GM18507 (cell line): ENCODE results near the gene TAF3.

Experiments
- DNase-seq: peaks from one replicate; pipeline ENCODE4 v3.0.0; 2011; ENCODE audit warnings: low read depth; ENCODE audit not compliant: insufficient read length; ENCODE audit errors: extremely low spot score
- FAIRE-seq: peaks from 2 replicates; lab custom pipeline; 2011; peaks lifted over from hg19 to GRCh38; lab: Jason Lieb, UNC

TAF3 gene

GRCh38 chr10:8052341-8052955 is 234.1 kb downstream of the TAF3 start:
- FAIRE-seq (no peak), DNase-seq (no peak)

- FAIRE-seq (peak; percentile 12), DNase-seq (no peak)
Measured at GRCh38 chr10:8052956-8053445, 234.7 kb downstream of the TAF3 start.

DNA sequence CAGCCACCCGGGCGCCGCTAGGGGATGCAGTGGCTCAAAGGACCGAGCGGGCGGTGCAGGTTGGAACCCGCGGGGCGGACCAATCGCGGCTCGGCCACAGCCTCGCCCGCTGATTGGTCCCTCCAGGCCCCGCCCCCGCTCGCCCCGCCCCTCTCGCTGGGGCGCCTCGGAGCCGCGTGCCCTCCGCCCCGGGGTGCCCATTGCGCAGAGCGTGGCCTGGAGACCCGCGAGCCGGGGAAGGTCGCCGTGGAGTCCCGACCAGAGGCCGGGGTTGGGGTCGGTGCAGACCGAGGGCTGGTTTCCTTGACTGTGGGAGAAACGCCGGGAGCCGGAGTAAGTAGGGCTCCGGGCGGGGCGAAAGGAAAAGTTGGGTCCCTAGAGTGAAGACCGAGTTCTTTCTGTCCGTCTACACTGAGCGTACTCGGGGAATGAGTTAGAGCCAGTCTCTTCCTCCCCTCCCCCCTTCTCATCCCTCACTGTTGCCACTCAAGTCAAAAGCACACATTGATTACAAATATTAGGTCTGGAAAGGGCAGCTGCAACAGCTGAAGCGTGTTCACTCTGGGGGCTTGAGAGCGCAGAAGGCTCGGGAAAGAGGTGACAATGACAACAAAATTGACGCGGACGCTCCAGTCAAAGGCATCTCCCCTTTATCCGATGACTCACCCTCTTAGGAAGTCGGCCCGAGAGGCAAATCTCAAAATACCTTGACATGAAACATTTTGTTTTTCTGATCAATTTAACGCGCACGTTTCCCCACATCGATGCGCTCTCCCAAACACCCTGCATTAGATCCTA is 235.3 kb downstream of the TAF3 start:
- peak; percentile 77 for DNase-seq

DNA sequence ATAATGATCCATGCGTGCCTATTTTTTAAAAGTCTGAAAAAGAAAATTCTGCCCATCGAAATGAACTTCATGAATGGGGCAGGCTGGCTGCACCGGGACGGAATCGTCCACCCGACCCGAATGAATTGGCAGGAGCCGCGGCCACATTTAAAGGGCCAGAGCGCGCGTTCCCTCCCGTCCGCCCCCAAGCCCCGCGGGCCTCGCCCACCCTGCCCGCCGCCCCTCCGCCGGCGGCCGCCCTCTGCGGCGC is 235.9 kb downstream of the TAF3 start:
- FAIRE-seq (no peak), DNase-seq (no peak)

More for the DNA sequence above, 235.3 kb downstream of the TAF3 start:
- FAIRE-seq, result peak; percentile 50

DNA sequence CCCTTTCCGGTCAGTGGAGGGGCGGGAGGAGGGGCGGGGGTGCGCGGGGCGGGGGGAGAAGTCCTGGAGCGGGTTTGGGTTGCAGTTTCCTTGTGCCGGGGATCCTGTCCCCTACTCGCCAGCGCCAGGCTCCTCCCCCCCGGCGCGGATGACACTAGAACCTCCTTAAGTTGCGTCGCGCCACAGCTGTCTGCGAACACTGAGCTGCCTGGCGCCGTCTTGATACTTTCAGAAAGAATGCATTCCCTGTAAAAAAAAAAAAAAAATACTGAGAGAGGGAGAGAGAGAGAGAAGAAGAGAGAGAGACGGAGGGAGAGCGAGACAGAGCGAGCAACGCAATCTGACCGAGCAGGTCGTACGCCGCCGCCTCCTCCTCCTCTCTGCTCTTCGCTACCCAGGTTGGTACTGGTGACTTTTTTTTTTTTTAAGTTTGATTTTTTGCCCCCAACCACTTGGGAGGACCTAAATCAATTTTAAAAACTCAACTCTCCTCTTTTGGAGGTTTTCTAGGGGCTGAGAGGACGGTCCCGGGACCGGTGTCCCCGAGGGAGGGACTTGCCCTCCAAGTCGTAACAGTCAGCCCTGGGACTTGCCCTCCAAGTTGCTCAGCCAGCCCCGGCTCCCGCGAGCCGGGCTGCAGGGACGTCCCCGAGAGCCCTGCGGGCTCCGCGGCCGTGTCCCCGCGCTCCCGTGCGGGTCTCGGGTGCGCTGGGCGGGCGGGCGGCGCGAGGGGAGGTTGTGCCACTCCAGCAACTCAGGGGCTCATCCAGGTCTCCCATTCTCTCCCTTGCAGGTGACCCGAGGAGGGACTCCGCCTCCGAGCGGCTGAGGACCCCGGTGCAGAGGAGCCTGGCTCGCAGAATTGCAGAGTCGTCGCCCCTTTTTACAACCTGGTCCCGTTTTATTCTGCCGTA is 236.4 kb downstream of the TAF3 start, which contains the start of gene GATA3:
Gene GATA3 (plus strand): TSS at position 195 of the 914 bp plus-strand sequence. CDS start 968 bp downstream, outside the sequence.
- DNase-seq, result no peak
- no peak for FAIRE-seq

- no peak for FAIRE-seq
Measured at GRCh38 chr10:8055420-8056349, 237.4 kb downstream of the TAF3 start.

DNA sequence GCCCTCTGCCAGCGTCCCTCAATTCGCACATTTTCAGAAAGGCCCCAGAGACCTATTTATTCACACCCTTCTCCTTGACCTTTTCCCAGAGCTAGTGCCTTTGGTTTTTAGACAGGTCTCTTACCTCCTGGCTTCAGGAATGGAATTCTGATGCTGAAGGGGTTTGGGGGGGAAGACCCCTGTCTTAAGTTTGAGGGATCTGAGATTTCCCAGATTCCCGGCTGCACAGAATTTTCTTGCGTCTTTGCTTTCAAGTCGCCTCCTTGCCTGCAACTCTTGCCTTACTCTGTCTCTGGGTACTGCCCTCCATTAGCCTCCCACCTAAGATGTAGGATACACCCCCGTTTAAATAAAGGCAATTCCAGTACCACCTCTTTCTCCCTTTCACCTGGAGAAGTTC is 238.1 kb downstream of the TAF3 start:
- DNase-seq (no peak), FAIRE-seq (no peak)

More at GRCh38 chr10:8055420-8056349, 237.4 kb downstream of the TAF3 start:
- DNase-seq, result no peak

DNA sequence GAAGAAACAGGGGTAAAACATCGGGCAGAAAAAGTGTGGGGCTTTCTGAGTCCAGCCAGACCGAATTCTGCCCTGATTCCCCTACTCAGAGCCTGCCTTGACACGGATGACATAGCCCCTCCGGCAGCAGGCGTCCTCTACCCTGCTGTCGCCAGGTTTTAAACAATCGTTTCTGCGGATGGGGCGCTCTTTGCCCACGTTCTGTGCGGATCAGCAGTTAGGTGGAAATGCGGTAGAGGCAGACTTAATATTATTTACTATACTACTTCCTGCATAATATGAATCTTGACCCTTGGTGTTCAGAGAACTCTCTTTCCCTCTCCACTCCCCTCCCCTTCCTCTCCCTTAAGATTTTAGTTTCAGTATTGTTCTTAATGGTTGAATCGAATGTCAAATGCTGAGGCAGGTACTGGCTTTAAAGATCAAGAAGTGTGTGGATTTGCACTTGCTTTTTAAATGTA is 238.6 kb downstream of the TAF3 start:
- peak; percentile 89 for FAIRE-seq
- no peak for DNase-seq

DNA sequence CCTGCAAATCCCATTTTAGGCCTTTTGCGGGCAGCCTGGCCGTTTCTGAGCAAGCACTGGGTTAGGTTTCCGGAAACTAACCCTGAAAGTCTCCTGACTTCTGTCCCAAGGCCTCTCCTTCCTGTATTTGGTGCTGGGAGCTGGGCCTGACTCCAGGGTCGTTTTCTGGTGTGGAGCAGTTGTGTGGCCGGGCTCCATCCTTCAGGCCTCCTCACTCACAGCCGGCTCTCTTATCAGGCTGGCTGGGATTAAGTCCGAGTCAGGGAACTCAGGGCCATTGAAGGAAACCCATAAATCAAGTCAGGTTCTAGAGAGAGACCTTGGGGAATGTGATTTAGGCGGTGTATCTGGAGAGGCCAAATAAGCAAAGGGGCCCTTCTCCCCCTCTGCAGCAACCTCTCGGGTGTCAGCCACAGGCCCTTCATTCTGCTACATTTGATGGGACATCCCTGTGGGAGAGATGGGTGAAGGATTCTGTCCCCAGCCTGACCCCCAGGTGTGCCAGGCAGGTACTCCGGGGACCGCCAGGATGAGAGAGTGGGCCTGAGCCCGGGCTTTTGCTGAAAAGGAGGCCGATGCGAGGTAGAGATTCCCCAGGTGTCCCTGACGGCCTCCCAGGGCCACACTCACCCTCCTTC is 239.4 kb downstream of the TAF3 start:
- no peak for DNase-seq

DNA sequence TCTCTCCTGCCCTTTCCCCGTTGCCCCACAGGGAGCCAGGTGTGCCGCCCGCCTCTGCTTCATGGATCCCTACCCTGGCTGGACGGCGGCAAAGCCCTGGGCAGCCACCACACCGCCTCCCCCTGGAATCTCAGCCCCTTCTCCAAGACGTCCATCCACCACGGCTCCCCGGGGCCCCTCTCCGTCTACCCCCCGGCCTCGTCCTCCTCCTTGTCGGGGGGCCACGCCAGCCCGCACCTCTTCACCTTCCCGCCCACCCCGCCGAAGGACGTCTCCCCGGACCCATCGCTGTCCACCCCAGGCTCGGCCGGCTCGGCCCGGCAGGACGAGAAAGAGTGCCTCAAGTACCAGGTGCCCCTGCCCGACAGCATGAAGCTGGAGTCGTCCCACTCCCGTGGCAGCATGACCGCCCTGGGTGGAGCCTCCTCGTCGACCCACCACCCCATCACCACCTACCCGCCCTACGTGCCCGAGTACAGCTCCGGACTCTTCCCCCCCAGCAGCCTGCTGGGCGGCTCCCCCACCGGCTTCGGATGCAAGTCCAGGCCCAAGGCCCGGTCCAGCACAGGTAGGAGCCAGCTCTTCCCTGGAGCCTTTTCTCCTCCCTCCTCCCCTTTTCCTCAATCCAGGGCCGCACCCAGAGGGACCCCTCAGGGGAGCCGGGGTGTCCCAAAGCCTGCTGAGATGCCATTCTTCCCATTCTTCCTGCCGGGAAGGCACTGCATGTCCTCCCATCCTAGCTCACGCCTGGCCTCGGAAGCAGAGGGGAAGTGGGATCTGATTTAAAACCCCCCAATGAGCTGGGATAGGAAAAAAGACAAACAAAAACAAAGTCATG is 240.2 kb downstream of the TAF3 start:
- DNase-seq (no peak), FAIRE-seq (no peak)

More for the DNA sequence above, 239.4 kb downstream of the TAF3 start:
- FAIRE-seq, result no peak

DNA sequence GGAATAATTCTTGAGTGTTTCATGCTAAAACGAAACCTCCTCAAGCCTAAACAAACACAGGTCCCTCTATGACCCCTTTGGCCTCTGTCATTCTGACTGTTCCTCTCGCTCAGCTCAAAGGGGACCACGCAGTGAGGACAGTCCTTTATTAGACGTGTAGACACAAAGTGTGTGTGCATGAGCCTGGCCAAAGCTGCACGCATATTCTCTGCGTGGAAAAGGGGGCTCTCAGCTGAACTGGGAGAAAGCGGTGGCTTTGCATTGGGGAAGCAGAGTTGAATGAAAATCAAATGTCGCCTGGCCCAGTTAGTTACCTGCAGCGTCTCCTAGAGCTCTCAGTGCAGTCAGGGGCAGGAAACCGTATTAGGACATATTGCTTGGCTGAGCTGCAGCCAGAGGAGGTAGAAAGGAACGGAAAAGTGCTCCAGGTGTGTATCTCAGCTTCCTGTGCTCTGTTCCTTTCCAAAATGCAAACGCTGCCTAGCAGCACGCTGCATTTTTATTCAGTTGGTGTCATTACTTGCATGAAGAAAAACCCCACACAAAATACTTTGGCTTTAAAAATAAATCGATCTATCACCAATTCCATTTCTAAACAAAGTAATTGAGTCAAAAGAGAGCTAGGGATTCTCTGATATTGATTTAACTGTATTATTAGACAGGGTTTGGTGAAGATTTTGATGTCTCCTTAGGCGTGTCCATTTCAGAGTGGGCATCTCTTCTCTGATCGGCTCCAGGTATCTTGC is 241.1 kb downstream of the TAF3 start:
- DNase-seq (no peak), FAIRE-seq (no peak)

- no peak for DNase-seq
- peak; percentile 89 for FAIRE-seq
Measured at GRCh38 chr10:8060010-8060703, 241.9 kb downstream of the TAF3 start.

DNA sequence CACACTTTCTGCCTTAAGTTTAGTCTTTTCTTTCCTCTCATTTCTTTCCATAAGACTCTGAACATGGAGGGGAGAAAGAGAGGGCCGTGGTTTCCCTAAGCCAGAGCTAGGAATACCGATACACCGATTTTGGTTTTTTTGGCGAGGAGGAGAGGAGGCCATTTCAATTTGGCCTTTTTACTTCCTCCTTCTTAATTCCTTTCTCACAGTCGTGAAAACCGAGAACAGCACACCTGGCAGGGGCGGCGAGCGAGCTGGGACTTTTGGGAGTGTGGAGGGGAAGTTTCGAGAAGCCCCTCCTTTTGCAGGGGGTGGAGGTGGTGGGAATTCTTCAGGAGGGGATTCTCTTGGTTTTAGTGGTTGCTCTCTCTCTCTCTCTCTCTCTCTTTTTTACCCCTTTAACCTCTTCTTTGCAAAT is 242.4 kb downstream of the TAF3 start:
- DNase-seq (no peak), FAIRE-seq (no peak)

- peak; percentile 49 for FAIRE-seq
- DNase-seq, result no peak
Measured at GRCh38 chr10:8061274-8062211, 243.2 kb downstream of the TAF3 start.

DNA sequence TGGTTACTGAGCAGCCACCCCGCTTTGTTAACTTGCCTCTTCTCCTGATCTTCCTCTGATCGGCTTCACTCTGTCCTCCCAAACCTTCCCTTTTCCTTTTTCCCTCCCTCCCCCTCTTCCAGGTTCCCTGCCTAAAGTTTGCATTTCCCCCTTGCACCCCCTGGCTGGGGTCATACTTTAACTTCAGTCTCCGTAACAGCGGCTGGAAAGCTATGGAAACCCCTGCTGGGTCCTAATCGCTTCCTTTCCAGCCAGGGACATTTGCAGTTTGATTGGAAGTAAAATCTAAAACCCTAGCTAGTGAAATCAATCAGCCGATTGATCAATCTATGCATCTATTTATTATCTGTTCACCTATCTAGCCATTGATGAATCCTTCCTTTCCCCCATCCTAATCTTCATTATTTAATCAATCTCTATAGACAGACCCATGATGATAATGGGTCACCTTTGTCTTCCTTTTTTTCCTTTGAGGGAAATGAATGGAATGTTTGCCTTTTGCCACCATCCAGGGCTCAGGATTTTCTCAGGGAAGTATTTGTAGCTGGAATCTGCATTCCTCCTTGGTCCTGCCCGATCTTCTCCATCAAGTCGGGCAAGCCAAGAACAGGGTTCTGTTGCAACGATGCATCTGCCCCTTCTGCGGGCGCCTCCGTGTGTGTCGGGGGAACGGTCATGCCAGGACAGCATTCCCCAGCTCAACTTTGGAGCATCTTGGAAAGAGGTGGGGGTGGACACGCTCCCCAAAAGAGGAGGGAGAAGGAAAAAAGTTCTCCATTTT is 245.0 kb downstream of the TAF3 start:
- DNase-seq (no peak), FAIRE-seq (no peak)
